HG02588 (cell line): Measurements from ENCODE around the gene CASP9.

ENCODE experiments used
- ATAC-seq: cut with Tn5 transposase; IDR thresholded peaks from one replicate; pipeline ENCODE4 v1.9.1; 2021; ENCODE audit warnings: mild to moderate bottlenecking, moderate library complexity; ENCODE audit not compliant: unreplicated experiment

CASP9 gene

GRCh38 chr1:15449567-15449966 is 74.4 kb downstream of the CASP9 start:
- ATAC-seq, result no peak

GRCh38 chr1:15448877-15449462 is 75.0 kb downstream of the CASP9 start:
- ATAC-seq, result no peak

- no peak for ATAC-seq
Measured at GRCh38 chr1:15446212-15446611, 77.8 kb downstream of the CASP9 start.

GRCh38 chr1:15445390-15446122 is 78.5 kb downstream of the CASP9 start:
- no peak for ATAC-seq

- ATAC-seq, result no peak
Measured at GRCh38 chr1:15444468-15445389, 79.3 kb downstream of the CASP9 start.

- no peak for ATAC-seq
Measured at GRCh38 chr1:15443281-15443680, 80.7 kb downstream of the CASP9 start.

GRCh38 chr1:15442759-15443158 is 81.3 kb downstream of the CASP9 start:
- ATAC-seq, result no peak

GRCh38 chr1:15442119-15442518 is 81.9 kb downstream of the CASP9 start:
- no peak for ATAC-seq
